Adrenal gland (tissue), 12 donors: ENCODE data around the gene AHI1. TPM values are rescaled to one million over a fixed set of nuclear protein-coding genes. Genes with fewer than 3 reads are reported as not detected.

Source experiments
- DNase-seq, 7 donors: peaks; one replicate each; pipeline ENCODE4 v3.0.0-alpha.2; 2019 to 2020
- H3K27ac ChIP-seq, 5 donors: fragments of 200-600 bp; sonication (generic) in 4 of 5; 1 replicate in 3 of 5; 2 replicates in 2 of 5; pipeline versions ENCODE4 v1.5.1 to v1.8.0; 2016 to 2020; ENCODE audit warnings: mild to moderate bottlenecking in 1 of 5
- H3K27me3 ChIP-seq: fragments of 200-600 bp; 2 replicates; pipeline ENCODE4 v1.8.0; 2021
- H3K36me3 ChIP-seq, 2 donors: fragments of 200-600 bp; replicated peaks in 1 of 2; 1 replicate in 1 of 2; 2 replicates in 1 of 2; pipeline versions ENCODE4 v1.5.1 to v1.8.0; 2018 to 2022
- H3K4me1 ChIP-seq, 2 donors: fragments of 200-600 bp; replicated peaks in 1 of 2; 1 replicate in 1 of 2; 2 replicates in 1 of 2; pipeline versions ENCODE4 v1.5.1 to v1.8.0; 2018 to 2021
- H3K4me3 ChIP-seq, 4 donors: fragments of 200-600 bp; sonication (generic) in 3 of 4; one replicate each; pipeline ENCODE4 v1.5.1; 2016 to 2018
- H3K9me3 ChIP-seq, 3 donors: fragments of 200-600 bp; sonication (generic) in 1 of 3; replicated peaks in 1 of 3; 1 replicate in 2 of 3; 2 replicates in 1 of 3; pipeline versions ENCODE4 v1.5.1 to v1.8.0; 2016 to 2021
- CTCF ChIP-seq, 6 experiments: fragments of 450-650 bp in 4 of 6; fragments of 200-600 bp in 2 of 6; sonication (generic) in 1 of 6; IDR thresholded peaks; 1 replicate in 5 of 6; 2 replicates in 1 of 6; pipeline versions ENCODE4 v1.5.1 to v1.8.0; 2016 to 2021; ENCODE audit warnings: antibody characterized with exemption in 6 of 6, mild to moderate bottlenecking in 2 of 6, moderate library complexity in 1 of 6
- POLR2A ChIP-seq, 2 donors: fragments of 450-650 bp; IDR thresholded peaks; one replicate each; pipeline ENCODE4 v1.6.1; 2017; ENCODE audit warnings: antibody characterized with exemption in 2 of 2, mild to moderate bottlenecking in 2 of 2, moderate library complexity in 1 of 2
- WGBS, 4 donors: extraction: QIAGEN DNeasy Blood & Tissue Kit in 2 of 4; methylation state at CpG; one replicate each; pipeline versions ENCODE4 v1.1.5 to v1.1.7; 2013 to 2017; 5-methylcytosine and 5-hydroxymethylcytosine counted together
- intact Hi-C, 2 donors: fragments of 100-400 bp; cut with DNase I; formaldehyde crosslinking; loops; one replicate each; pipeline versions ENCODE4 v1.14.1 to v1.15.0; 2022 to 2023
- polyA plus RNA-seq, 3 donors: library from polyadenylated mRNA; stranded (reverse); fragments of 200-250 nt in 2 of 3; fragments of 350-450 nt in 1 of 3; fragmentation: Illumina TruSeq in 1 of 3; extraction: RNeasy Lipid Tissue Mini Kit (QIAGEN cat#74804) in 1 of 3; gene quantifications; one replicate each; pipeline ENCODE4 v1.2.3, GENCODE V29; 2013 to 2014
- total RNA-seq, 9 donors: library from RNA; depleted of rRNA in 4 of 9; stranded (reverse); fragments of >200 nt in 4 of 9; fragments of 120-200 nt in 1 of 9; fragmentation: NEBNext Ultra II Directional in 1 of 9; extraction: Animal tissue kit (Norgen Biotek cat#: 25700) in 1 of 9; gene quantifications; one replicate each; pipeline versions ENCODE4 v1.1.0 to v1.2.4, GENCODE V29; 2013 to 2023
- donor health status: healthy with polysubstance abuse.
- donor health status: Bipolar disorder and iron deficiency.
- donor health status: DM: yes; HTN: yes; CAD: no.
- donor health status: DM: no; HTN: no; CAD: no.
- donor health status: DM: no; HTN: no; CAD: no.
- donor health status: DM: yes; HTN: yes; CAD: no.

Gene AHI1
- total and polyA plus RNA-seq, 12 donors = 9.2 to 68.7 (median 35.4) TPM

DNA sequence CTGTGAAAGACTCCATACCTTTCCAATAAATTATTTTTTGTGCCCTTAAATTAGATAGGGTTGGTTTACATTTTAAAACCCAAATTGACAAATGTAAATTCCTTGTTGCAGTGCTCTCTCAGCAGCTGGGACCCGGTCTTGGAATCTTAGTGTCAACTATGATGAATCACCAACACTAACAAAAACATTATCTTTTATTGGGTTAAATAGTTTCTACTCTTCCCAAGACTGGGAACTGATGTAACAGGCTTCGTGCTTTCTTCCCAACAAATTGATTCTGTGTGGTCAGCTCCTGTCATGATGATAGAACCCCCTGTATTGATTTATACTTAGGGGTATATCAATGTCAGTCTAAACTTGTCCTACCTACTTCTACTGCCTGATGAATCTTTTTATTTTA, 23.2 kb upstream of the AHI1 start:
- H3K4me1 ChIP-seq = no peaks in the 10 kb centered on the region
- H3K36me3 ChIP-seq = no peaks in the 10 kb centered on the region
- WGBS, 4 donors = 65 to 98% (median 89%) methylated on average over 2 of the region's 2 CpGs
- no peak for TF ChIP-seq CTCF (IDR thresholded peaks at IDR 0.05)
- no peak for TF ChIP-seq POLR2A (IDR thresholded peaks at IDR 0.05)
- H3K27ac ChIP-seq = no peak overlapping the region
- DNase-seq = no peak
- no peak overlapping the region for H3K4me3 ChIP-seq
- H3K27me3 ChIP-seq = no peaks in the 10 kb centered on the region
- intact Hi-C loops = no loop called here
- no peaks in the 10 kb centered on the region for H3K9me3 ChIP-seq

DNA sequence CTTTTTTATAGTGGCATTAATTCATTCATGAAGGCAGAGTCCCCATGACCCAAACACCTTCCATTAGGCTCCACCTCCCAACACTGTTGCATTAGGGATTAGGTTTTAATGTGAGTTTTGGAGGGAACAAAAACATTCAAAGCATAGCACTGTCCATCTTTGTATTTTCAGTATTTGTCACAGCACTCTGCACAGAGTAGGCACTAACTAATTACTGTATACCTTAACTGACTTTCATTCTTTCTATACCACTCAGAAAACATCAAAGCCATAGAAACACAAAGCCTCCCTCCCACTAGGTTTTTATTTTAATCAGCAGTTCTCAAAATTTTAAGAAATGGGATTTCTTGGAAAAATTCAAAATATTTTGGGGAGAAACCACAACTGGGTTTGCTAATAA, 21.8 kb upstream of the AHI1 start:
- Histone ChIP-seq H3K9me3 (no peaks in the 10 kb centered on the region), H3K4me3 (no peak overlapping the region), H3K27ac (no peak overlapping the region), H3K4me1 (no peaks in the 10 kb centered on the region), H3K27me3 (no peaks in the 10 kb centered on the region), H3K36me3 (no peaks in the 10 kb centered on the region)
- intact Hi-C loops = no loop called here
- TF ChIP-seq CTCF (IDR thresholded peaks at IDR 0.05) (no peak), POLR2A (IDR thresholded peaks at IDR 0.05) (no peak)
- no peak for DNase-seq

GRCh38 chr6:135517527-135517926, 20.0 kb upstream of the AHI1 start:
- TF ChIP-seq CTCF (IDR thresholded peaks at IDR 0.05) = no peak
- no peak for TF ChIP-seq POLR2A (IDR thresholded peaks at IDR 0.05)
- intact Hi-C loops = no loop called here
- Histone ChIP-seq H3K36me3 (no peaks in the 10 kb centered on the region), H3K27ac (no peak overlapping the region), H3K9me3 (no peaks in the 10 kb centered on the region), H3K27me3 (no peaks in the 10 kb centered on the region), H3K4me1 (no peaks in the 10 kb centered on the region), H3K4me3 (no peak overlapping the region)
- DNase-seq = no peak
- 93 to 97% (median 97%) methylated on average over 2 of the region's 2 CpGs for WGBS, 4 donors

DNA sequence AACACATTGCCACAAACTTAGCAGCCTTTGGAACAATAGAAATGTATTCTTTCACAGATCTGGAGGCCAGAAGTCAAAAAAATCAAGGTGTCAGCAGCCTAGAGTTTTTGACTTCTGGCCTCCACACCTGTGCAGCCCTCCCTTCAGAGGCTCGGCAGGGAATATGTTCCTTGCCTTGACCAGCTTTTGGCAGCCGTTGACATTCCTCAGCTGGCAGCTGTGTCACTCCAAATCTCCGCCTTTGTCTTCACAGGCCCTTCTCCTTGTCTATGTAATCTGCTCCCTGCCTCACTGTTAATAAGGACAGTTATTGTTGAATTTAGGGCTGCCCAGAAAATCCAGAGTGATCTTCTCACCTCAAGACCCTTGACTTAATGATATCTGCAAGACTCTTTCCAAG, 17.2 kb upstream of the AHI1 start:
- 75 to 83% (median 83%) methylated on average over 3 of the region's 3 CpGs for WGBS, 4 donors
- Histone ChIP-seq H3K27ac (no peak overlapping the region), H3K36me3 (no peaks in the 10 kb centered on the region), H3K4me1 (no peaks in the 10 kb centered on the region), H3K27me3 (no peaks in the 10 kb centered on the region), H3K9me3 (no peaks in the 10 kb centered on the region), H3K4me3 (no peak overlapping the region)
- TF ChIP-seq POLR2A (IDR thresholded peaks at IDR 0.05) (no peak), CTCF (IDR thresholded peaks at IDR 0.05) (no peak)
- DNase-seq = no peak
- intact Hi-C loops = no loop called here
